A673 (cell line): Measurements from ENCODE around the gene NOS1AP.

ENCODE experiments used
- EZH2 ChIP-seq: fragments of 200-600 bp; sonication (generic); IDR thresholded peaks from 2 replicates; pipeline ENCODE4 v1.6.1; 2017; ENCODE audit warnings: borderline replicate concordance, low read depth, mild to moderate bottlenecking, mixed read lengths, antibody characterized with exemption, low read length; ENCODE audit not compliant: poor library complexity, severe bottlenecking
- TF ChIP-seq, protein P1 (sequence below): fragments of 300-800, 200-600 bp; sonication (generic); conservative IDR thresholded peaks from 2 replicates; pipeline ENCODE4 v1.5.1; 2017; ENCODE audit warnings: low read depth, mild to moderate bottlenecking, antibody characterized with exemption, low read length, moderate library complexity, mixed read lengths

DNA sequence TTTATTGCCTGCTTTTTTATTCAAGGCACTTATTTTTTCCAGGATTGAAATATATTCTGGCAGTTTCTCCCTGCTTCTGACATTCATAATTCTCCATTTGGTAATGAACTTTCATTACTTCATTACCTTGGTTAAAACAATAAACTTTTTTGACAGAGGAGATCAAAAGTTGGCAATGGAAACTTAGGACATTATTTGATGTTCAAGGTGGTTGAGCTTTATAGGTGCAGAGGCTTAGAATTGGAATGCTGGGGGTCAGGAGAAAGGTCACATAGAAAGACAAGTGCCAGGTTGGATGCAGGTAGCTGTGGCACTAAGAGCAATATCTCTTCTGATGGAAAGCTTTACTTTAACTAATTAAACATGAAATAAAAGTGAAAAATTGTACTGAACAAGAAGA lies 154.8 kb downstream of the NOS1AP start:
- no peak for TF ChIP-seq EZH2
- TF ChIP-seq, protein P1, sequence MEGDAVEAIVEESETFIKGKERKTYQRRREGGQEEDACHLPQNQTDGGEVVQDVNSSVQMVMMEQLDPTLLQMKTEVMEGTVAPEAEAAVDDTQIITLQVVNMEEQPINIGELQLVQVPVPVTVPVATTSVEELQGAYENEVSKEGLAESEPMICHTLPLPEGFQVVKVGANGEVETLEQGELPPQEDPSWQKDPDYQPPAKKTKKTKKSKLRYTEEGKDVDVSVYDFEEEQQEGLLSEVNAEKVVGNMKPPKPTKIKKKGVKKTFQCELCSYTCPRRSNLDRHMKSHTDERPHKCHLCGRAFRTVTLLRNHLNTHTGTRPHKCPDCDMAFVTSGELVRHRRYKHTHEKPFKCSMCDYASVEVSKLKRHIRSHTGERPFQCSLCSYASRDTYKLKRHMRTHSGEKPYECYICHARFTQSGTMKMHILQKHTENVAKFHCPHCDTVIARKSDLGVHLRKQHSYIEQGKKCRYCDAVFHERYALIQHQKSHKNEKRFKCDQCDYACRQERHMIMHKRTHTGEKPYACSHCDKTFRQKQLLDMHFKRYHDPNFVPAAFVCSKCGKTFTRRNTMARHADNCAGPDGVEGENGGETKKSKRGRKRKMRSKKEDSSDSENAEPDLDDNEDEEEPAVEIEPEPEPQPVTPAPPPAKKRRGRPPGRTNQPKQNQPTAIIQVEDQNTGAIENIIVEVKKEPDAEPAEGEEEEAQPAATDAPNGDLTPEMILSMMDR, result no peak
